DND-41 (cell line): Measurements from ENCODE around the gene SLC26A1.

Experiments
- EZH2 ChIP-seq: IDR thresholded peaks from 3 replicates; pipeline ENCODE4 v1.6.1; 2012; ENCODE audit warnings: borderline replicate concordance, low read depth, mild to moderate bottlenecking, moderate library complexity, low read length, inconsistent platforms; ENCODE audit not compliant: severe bottlenecking
- TF ChIP-seq, protein P1 (sequence below): IDR thresholded peaks from 2 replicates; pipeline ENCODE4 v1.5.1; 2012; ENCODE audit warnings: borderline replicate concordance, low read length, moderate library complexity, mild to moderate bottlenecking; ENCODE audit not compliant: poor library complexity, severe bottlenecking; ENCODE audit errors: extremely low read depth

DNA sequence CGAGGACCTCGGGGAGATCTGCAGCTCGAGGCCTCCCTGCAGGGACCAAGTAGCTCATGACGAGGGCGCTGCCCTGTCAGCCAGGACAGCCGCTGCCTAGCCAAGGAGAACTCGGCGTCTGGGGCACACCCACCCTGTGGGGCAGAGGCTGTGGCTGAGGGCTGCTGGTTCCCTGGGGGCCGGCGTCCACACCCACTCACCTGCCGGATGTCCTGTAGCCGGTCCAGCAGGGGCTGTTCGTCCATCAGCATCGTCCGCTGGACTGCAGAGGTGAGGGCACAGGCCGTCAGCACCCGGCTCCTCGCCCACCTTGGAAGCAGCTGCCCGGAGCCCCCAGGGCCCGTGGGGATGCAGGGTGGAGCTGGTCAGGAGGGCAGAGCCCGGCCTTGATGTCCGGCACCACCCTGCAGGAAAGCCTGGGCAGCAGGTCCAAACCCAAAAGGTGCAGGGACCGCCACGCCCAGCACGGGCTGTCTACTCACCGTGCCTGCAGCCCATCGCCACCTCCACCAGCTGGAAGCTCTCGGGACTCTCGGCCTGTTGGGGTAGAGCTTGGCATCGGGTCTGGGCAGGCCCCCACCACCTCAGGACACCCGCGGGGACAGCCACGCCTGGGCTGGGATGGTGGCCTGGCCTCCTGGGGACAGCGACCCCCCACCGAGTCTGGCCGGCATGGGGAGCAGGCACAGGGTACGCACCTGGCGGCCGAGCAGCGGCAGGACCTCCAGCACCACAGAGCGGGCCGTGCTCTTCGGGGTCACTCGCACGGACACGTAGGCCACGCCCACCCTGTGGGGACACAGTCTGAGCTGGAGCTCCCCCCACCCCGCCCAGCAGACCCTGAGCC, 26.7 kb downstream of the SLC26A1 start:
- TF ChIP-seq, protein P1, sequence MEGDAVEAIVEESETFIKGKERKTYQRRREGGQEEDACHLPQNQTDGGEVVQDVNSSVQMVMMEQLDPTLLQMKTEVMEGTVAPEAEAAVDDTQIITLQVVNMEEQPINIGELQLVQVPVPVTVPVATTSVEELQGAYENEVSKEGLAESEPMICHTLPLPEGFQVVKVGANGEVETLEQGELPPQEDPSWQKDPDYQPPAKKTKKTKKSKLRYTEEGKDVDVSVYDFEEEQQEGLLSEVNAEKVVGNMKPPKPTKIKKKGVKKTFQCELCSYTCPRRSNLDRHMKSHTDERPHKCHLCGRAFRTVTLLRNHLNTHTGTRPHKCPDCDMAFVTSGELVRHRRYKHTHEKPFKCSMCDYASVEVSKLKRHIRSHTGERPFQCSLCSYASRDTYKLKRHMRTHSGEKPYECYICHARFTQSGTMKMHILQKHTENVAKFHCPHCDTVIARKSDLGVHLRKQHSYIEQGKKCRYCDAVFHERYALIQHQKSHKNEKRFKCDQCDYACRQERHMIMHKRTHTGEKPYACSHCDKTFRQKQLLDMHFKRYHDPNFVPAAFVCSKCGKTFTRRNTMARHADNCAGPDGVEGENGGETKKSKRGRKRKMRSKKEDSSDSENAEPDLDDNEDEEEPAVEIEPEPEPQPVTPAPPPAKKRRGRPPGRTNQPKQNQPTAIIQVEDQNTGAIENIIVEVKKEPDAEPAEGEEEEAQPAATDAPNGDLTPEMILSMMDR, result no peak
- no peak for TF ChIP-seq EZH2
